Measurements from ENCODE around the gene LMBR1.

DNA sequence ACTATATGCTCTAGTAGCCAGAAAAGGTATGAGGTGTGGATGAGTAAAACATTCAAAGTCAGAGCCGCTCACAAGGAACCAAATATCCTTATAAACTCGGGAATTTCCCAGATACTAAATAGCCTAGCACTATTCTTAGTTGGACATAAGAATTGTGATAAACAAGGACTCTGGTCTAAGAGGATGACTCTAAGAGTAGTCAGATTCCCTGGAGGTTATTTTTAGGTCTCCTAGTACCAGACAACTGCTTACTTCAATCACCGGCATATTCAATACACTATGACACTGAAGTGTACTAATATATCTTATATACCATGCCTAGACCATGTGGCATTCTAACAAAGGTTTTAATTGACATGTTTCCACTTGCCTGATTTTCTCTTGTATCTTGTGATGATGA is 56.5 kb downstream of the LMBR1 start:
- TF ChIP-seq CTCF (IDR thresholded peaks at IDR 0.05; ENCODE audit: low read depth, low read length, poor library complexity, severe bottlenecking) (no peak), EZH2phosphoT487 (IDR thresholded peaks at IDR 0.05; ENCODE audit: borderline replicate concordance, low read length) (no peak)

All from DOHH2 (cell line).